GM12878 (cell line): ENCODE results near the gene NUPR1. TPM values are rescaled to one million over a fixed set of nuclear protein-coding genes. Genes with fewer than 3 reads are reported as not detected.

Source experiments
- JUNB ChIP-seq: IDR thresholded peaks from 2 replicates; pipeline ENCODE4 v1.6.1; 2016; ENCODE audit warnings: antibody characterized with exemption, mild to moderate bottlenecking
- KDM1A ChIP-seq: fragments of 200-600 bp; sonication (generic); IDR thresholded peaks from 2 replicates; pipeline ENCODE4 v1.6.1; 2016; ENCODE audit warnings: borderline replicate concordance
- KLF5 ChIP-seq: fragments of 450-650 bp; IDR thresholded peaks from 2 replicates; pipeline ENCODE4 v1.6.1; 2014; ENCODE audit warnings: mild to moderate bottlenecking; ENCODE audit not compliant: partially characterized antibody
- MYB ChIP-seq: fragments of 150-350 bp; IDR thresholded peaks from 2 replicates; pipeline ENCODE4 v1.6.1; 2014; ENCODE audit warnings: mild to moderate bottlenecking, low read depth, low read length, borderline replicate concordance
- NRF1 ChIP-seq: conservative IDR thresholded peaks from 2 replicates; pipeline ENCODE4 v1.6.1; 2011; ENCODE audit warnings: mild to moderate bottlenecking, low read depth, low read length, improper control_type of control experiment
- POLR2AphosphoS2 ChIP-seq: IDR thresholded peaks from 2 replicates; pipeline ENCODE4 v1.6.1; 2011; ENCODE audit warnings: low read depth, mild to moderate bottlenecking, low read length, improper control_type of control experiment, moderate library complexity
- RBBP5 ChIP-seq: fragments of 200-600 bp; sonication (generic); conservative IDR thresholded peaks from 2 replicates; pipeline ENCODE4 v1.6.1; 2016
- RELA ChIP-seq: fragments of 450-650 bp; IDR thresholded peaks from 2 replicates; pipeline ENCODE4 v1.8.0; 2014; ENCODE audit warnings: borderline replicate concordance; ENCODE audit not compliant: partially characterized antibody
- RUNX3 ChIP-seq: IDR thresholded peaks from 2 replicates; pipeline ENCODE4 v1.6.1; 2012; ENCODE audit warnings: low read length, inconsistent platforms
- SIN3A ChIP-seq: IDR thresholded peaks from 2 replicates; pipeline ENCODE4 v1.6.1; 2012; ENCODE audit warnings: low read depth, low read length, improper control_type of control experiment
- TCF12 ChIP-seq: IDR thresholded peaks from 2 replicates; pipeline ENCODE4 v1.6.1; 2011; ENCODE audit warnings: low read depth, mild to moderate bottlenecking, low read length
- TCF3 ChIP-seq: IDR thresholded peaks from 2 replicates; pipeline ENCODE4 v1.6.1; 2012; ENCODE audit warnings: low read depth, mild to moderate bottlenecking, low read length, borderline replicate concordance; ENCODE audit not compliant: insufficient read depth
- ZNF217 ChIP-seq: fragments of 450-650 bp; IDR thresholded peaks from 2 replicates; pipeline ENCODE4 v1.6.1; 2017; ENCODE audit warnings: antibody characterized with exemption, mild to moderate bottlenecking
- polyA plus RNA-seq, 11 experiments: library from polyadenylated mRNA; depleted of rRNA in 4 of 11; unstranded in 6 of 11; stranded (reverse) in 5 of 11; fragments of >200 nt; fragmentation: Nextera tagmentation in 4 of 11; fragmentation: Illumina TruSeq in 1 of 11; extraction: Ambion mirVana in 4 of 11; extraction: Trizol in 1 of 11; gene quantifications; 1 replicate in 1 of 11; 2 replicates in 10 of 11; pipeline versions ENCODE4 v1.2.1 to v1.2.3, GENCODE V29; 2011 to 2016; ENCODE audit warnings: inconsistent platforms in 2 of 11, missing spikeins in 2 of 11, low read depth in 1 of 11
- total RNA-seq, 4 experiments: library from RNA; depleted of rRNA in 3 of 4; stranded (reverse); fragments of >200 nt in 3 of 4; fragmentation: Illumina TruSeq in 1 of 4; extraction: Trizol in 1 of 4; gene quantifications; 2 replicates each; pipeline versions ENCODE4 v1.2.1 to v1.2.3, GENCODE V29; 2013 to 2021
- TF ChIP-seq, protein P1 (sequence below): IDR thresholded peaks from 2 replicates; pipeline ENCODE4 v1.6.1; 2012; ENCODE audit warnings: improper control_type of control experiment, low read depth, low read length; ENCODE audit not compliant: insufficient replicate concordance
- TF ChIP-seq, protein P2 (sequence below): IDR thresholded peaks from 2 replicates; pipeline ENCODE4 v1.6.1; 2012; ENCODE audit warnings: low read depth, low read length, improper control_type of control experiment
- TF ChIP-seq, protein P3 (sequence below): IDR thresholded peaks from 2 replicates; pipeline ENCODE4 v1.6.1; 2011; ENCODE audit warnings: borderline replicate concordance, low read depth, mild to moderate bottlenecking, moderate library complexity, mixed read lengths, low read length; ENCODE audit not compliant: insufficient read depth; ENCODE audit errors: extremely low read length
- TF ChIP-seq, protein P4 (sequence below): fragments of 450-650 bp; formaldehyde crosslinking; IDR thresholded peaks from 2 replicates; pipeline ENCODE4 v1.4.0; 2020; ENCODE audit warnings: mild to moderate bottlenecking, moderate library complexity

Gene NUPR1
- total and polyA plus RNA-seq, 10 of the 15 experiments (the other 5 are each of a cell fraction or from before 2014, with no cell fraction given): 0.04 to 0.78 (median 0.17) TPM; not detected in 2

DNA sequence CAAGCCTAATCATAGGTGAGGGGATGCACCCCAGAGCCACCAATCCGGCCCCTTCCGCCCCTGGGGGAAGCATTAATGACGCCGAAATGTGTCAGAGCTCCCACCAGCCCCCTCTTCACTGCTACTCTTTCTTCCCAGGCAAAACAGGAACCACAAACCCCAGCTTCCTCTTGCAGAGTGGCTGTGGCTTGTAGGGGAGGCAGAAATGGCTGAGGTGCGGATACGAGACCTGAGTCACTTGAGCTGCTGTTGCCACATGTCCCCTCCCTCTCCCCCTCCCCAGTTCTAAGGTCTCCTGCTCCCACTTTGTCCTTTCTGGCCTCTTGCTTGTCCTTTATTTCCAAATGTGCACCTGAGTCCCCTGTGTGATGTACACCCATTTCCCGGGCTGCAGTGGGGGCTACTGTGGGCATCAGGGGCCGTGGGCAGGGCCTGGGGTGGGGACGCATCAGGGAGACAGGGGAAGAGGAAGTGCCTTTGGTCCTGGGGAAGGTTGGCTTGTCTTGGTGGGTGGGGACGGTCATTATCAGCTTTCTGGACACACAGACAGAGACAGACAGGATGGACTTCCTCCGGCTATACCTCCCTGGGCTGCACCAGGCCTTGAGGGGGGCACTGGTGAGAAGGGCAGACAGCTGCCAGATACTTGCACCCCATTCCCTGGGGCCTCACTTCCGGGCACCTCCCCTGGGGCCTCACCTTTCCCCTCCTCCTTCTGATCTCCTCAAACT lies 44.5 kb downstream of the NUPR1 start, which contains the start of gene APOBR (continued):
- TF ChIP-seq RUNX3 (peak; percentile 97), POLR2AphosphoS2 (no peak), SIN3A (no peak), MYB (no peak), JUNB (no peak), TCF3 (0 out of 2 replicates have a peak, but pooled peaks have one; percentile 16), TCF12 (no peak), NRF1 (no peak), KDM1A (no peak), RELA (no peak), RBBP5 (no peak), ZNF217 (no peak), KLF5 (no peak)
- TF ChIP-seq, protein P1, sequence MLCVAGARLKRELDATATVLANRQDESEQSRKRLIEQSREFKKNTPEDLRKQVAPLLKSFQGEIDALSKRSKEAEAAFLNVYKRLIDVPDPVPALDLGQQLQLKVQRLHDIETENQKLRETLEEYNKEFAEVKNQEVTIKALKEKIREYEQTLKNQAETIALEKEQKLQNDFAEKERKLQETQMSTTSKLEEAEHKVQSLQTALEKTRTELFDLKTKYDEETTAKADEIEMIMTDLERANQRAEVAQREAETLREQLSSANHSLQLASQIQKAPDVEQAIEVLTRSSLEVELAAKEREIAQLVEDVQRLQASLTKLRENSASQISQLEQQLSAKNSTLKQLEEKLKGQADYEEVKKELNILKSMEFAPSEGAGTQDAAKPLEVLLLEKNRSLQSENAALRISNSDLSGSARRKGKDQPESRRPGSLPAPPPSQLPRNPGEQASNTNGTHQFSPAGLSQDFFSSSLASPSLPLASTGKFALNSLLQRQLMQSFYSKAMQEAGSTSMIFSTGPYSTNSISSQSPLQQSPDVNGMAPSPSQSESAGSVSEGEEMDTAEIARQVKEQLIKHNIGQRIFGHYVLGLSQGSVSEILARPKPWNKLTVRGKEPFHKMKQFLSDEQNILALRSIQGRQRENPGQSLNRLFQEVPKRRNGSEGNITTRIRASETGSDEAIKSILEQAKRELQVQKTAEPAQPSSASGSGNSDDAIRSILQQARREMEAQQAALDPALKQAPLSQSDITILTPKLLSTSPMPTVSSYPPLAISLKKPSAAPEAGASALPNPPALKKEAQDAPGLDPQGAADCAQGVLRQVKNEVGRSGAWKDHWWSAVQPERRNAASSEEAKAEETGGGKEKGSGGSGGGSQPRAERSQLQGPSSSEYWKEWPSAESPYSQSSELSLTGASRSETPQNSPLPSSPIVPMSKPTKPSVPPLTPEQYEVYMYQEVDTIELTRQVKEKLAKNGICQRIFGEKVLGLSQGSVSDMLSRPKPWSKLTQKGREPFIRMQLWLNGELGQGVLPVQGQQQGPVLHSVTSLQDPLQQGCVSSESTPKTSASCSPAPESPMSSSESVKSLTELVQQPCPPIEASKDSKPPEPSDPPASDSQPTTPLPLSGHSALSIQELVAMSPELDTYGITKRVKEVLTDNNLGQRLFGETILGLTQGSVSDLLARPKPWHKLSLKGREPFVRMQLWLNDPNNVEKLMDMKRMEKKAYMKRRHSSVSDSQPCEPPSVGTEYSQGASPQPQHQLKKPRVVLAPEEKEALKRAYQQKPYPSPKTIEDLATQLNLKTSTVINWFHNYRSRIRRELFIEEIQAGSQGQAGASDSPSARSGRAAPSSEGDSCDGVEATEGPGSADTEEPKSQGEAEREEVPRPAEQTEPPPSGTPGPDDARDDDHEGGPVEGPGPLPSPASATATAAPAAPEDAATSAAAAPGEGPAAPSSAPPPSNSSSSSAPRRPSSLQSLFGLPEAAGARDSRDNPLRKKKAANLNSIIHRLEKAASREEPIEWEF: no peak
- TF ChIP-seq, protein P2, sequence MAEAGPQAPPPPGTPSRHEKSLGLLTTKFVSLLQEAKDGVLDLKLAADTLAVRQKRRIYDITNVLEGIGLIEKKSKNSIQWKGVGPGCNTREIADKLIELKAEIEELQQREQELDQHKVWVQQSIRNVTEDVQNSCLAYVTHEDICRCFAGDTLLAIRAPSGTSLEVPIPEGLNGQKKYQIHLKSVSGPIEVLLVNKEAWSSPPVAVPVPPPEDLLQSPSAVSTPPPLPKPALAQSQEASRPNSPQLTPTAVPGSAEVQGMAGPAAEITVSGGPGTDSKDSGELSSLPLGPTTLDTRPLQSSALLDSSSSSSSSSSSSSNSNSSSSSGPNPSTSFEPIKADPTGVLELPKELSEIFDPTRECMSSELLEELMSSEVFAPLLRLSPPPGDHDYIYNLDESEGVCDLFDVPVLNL: no peak
- TF ChIP-seq, protein P3, sequence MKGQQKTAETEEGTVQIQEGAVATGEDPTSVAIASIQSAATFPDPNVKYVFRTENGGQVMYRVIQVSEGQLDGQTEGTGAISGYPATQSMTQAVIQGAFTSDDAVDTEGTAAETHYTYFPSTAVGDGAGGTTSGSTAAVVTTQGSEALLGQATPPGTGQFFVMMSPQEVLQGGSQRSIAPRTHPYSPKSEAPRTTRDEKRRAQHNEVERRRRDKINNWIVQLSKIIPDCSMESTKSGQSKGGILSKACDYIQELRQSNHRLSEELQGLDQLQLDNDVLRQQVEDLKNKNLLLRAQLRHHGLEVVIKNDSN: no peak
- TF ChIP-seq, protein P4, sequence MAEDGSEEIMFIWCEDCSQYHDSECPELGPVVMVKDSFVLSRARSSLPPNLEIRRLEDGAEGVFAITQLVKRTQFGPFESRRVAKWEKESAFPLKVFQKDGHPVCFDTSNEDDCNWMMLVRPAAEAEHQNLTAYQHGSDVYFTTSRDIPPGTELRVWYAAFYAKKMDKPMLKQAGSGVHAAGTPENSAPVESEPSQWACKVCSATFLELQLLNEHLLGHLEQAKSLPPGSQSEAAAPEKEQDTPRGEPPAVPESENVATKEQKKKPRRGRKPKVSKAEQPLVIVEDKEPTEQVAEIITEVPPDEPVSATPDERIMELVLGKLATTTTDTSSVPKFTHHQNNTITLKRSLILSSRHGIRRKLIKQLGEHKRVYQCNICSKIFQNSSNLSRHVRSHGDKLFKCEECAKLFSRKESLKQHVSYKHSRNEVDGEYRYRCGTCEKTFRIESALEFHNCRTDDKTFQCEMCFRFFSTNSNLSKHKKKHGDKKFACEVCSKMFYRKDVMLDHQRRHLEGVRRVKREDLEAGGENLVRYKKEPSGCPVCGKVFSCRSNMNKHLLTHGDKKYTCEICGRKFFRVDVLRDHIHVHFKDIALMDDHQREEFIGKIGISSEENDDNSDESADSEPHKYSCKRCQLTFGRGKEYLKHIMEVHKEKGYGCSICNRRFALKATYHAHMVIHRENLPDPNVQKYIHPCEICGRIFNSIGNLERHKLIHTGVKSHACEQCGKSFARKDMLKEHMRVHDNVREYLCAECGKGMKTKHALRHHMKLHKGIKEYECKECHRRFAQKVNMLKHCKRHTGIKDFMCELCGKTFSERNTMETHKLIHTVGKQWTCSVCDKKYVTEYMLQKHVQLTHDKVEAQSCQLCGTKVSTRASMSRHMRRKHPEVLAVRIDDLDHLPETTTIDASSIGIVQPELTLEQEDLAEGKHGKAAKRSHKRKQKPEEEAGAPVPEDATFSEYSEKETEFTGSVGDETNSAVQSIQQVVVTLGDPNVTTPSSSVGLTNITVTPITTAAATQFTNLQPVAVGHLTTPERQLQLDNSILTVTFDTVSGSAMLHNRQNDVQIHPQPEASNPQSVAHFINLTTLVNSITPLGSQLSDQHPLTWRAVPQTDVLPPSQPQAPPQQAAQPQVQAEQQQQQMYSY (CRISPR knock-in tag): no peak
